ENCODE measurements around the gene TTC21A. TPM values are rescaled to one million over a fixed set of nuclear protein-coding genes. Genes with fewer than 3 reads are reported as not detected.

TTC21A gene
- total RNA-seq, 1 experiment from 2014 or later, result 0.40 TPM

DNA sequence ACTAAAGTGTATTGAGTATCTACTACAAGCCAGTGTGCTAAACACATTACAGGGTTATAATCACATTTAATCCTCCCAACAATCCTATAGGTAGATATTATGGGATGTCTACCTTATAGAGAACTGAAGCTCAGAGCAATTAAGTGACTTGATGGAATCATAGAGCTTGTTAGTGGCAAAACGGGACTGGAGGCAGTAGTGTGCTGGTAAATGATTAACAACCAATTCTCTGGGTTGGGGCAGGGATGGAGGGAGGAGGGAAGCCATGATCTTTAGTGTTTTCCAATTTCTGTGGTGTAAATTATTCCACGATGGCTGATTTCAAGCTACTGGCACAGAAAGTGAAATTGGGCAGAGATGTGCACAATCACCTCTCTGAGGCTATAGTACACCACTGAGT lies 64.4 kb downstream of the TTC21A start:
- no peaks in the 10 kb centered on the region for H3K36me3 ChIP-seq
- no peaks in the 10 kb centered on the region for H3K9me3 ChIP-seq
- no peak overlapping the region for H3K4me3 ChIP-seq
- no peaks in the 10 kb centered on the region for H3K27me3 ChIP-seq
- DNase-seq, result no peak

DNA sequence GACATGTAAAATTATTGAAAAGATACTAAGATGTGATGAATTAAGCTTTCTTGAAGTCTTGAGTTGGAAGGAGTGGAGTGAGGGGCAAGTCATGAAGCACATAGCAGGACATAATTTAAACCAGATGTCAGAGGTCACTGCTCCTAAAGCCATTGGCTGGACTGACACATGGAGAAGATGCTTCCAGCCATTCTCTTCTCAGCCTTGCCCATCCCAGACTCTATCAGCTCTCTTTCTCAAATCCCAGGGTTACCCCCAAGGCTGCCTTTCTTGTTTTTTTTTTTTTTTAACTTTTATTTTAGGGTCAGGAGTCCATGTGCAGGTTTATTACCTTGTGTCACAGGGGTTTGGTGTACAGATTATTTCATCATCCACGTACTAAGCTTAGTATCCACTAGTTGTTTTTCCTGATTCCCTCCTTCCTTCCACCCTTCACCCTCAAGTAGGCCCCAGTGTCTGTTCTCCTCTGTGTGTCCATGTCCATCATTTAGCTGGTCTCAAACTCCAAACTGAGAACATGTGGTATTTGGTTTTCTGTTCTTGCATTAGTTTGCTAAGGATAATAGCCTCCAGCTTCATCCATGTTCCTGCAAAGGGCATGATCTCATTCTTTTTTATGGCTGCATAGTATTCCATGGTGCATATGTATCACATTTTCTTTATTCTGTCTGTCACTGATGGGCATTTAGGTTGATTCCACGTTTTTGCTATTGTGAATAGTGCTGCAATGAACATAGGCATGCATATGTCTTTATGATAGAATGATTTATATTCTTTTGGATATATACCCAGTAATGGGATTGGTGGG lies 66.0 kb downstream of the TTC21A start:
- Histone ChIP-seq H3K9me3 (no peaks in the 10 kb centered on the region), H3K36me3 (no peaks in the 10 kb centered on the region)

DNA sequence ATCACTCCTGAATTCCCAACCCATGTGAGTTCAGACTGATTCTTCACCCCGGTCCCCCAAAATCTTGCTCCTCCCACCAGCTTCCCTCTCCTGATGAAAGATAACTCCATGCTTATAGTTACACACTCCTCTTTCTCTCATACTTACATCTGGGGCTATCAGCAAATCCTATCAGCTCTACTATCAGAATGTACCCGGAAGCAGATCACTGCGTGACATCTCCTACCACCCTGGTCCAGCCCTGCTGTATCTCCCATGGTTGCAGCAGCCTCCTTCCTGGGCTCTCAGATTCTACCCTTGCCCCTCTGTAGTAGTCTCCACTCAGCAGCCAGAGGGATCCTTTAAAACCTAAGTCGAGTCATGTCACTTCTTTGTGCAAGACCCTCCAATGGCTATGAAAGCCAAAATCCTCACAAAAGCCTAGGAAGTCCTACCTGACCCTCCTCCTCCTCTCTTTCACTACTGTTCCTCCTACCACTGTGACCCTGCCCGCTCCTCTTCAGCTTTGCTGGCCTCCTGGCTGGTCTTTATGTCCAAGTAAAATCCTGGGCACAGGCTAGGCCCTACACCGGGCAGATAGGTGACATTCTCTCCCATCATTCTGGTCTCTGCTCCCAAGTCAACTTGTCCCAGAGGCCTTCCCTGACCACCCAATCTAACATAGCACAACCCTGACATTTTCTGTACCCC lies 68.7 kb downstream of the TTC21A start:
- Histone ChIP-seq H3K36me3 (no peaks in the 10 kb centered on the region), H3K4me3 (no peak overlapping the region), H3K27me3 (no peaks in the 10 kb centered on the region), H3K9me3 (no peaks in the 10 kb centered on the region)
- DNase-seq, result no peak

More for the DNA sequence above, 66.0 kb downstream of the TTC21A start:
- Histone ChIP-seq H3K27me3 (no peaks in the 10 kb centered on the region), H3K4me3 (no peak overlapping the region)
- DNase-seq, result no peak

DNA sequence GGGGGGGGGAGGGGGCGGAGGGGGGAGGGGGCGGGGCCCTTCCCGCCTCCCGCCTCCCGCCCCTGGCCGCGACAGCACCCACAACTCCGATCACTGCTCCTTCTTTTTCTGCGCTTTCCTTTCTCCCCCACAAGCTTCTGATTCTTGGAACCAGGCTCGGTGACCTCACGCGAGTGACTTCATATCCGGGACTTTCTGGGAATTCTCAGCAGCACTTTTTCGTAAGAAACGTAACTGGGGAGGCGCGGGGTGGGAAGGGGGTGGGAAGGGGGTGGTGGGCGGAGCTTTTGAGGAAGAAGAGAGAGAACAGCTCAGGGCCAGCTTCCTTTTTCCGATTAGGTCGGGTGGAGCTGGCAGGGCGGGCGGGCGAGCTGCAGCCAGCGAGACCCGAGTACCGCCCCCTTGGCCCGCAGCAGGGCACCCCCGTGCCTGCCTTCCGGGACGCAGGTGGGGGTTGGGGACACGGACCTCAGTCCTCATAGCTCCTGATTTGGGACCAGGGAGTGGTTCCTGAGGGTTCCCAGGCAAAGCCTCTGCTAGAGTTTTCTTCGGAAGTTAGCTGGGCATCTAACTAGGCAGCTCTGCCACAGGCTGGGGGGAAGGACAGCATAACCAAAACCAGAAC lies 70.3 kb downstream of the TTC21A start:
- no peaks in the 10 kb centered on the region for H3K36me3 ChIP-seq
- peak; percentile 82 for DNase-seq

DNA sequence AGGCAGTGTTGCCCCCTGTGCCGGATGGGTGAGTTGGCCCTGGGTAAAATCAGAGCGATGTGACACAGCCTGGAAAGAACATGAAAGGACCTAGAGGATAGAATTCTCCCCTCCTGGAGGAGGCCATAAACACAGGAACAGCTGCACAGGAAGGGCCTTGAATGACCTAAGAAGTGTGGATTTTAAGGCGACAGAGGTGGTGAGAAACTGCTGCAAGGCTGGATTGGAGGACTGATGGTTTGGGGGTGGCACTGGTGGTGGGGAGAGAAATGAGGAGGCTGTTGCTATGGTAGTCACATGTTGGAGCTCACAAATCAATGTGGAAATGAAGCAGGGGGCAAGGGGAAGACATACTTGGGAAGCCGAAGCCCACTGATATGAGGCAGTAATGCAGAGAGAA lies 71.1 kb downstream of the TTC21A start:
- DNase-seq, result no peak
- peak overlapping the region; percentile 45 for H3K4me3 ChIP-seq
- no peaks in the 10 kb centered on the region for H3K36me3 ChIP-seq
- H3K27me3 ChIP-seq, result no peaks in the 10 kb centered on the region
- no peaks in the 10 kb centered on the region for H3K9me3 ChIP-seq

More for the DNA sequence above, 70.3 kb downstream of the TTC21A start:
- Histone ChIP-seq H3K27me3 (no peaks in the 10 kb centered on the region), H3K4me3 (peak overlapping the region; percentile 45), H3K9me3 (no peaks in the 10 kb centered on the region)

DNA sequence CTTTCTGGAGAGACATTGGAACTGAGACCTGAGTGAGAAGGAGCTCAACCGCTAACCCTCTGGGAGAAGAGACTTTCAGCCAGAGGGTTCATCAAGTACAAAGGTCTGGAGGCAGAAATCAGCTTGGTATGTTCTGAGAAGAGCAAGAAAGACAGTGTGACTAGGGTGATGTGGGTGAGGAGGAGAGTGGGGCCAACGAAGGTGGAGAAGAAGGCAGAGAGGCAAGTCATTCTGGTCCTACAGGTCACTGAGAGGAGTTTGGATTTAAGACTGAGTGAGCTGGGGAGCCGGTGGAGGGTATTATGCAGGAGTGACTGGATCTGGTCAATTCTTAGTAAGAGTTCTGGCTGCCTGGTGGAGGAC lies 72.7 kb downstream of the TTC21A start:
- H3K27me3 ChIP-seq, result no peaks in the 10 kb centered on the region
- H3K9me3 ChIP-seq, result no peaks in the 10 kb centered on the region
- no peak overlapping the region; the same call in 1 of the 2 replicates for H3K4me3 ChIP-seq

DNA sequence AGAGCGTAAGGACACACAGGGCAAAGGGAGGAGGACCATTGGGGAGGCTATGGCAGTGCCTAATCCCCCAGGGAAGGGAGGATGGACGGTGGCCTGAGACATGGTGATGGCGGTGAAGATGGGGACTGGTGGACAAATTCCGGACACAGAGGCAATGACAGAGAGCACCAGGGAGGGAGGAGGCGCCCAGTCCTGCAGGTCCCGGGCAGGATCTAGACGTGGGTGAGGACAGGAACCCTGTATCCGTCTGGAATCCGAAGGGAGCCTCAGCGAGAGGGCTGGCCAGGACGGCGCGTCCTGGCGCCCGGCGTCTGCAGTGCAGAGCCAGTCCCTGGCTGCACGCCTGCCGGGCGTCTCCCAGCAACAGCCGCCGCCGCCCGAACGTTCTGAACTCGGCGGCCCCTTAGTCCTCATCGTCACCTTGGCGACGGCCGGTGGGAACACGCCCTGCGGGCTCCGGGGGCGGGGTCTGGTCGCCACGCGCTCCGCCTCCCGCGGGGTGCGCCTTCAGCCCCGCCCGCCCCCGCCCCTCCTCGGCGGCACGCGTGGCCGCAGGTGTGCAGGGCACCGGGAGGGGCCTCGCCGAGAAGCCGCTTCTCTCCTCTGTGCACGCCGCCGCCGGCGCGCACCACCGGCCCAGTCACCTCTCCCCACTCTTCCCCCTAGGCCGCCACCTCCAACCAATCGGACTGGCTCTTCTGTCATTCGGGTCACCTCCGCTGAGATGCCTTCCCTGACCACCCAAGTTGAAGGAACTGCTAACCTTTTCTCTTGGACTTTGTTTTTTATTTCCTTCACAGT lies 73.3 kb downstream of the TTC21A start:
- H3K4me3 ChIP-seq, result peak overlapping the region; percentile 24
- H3K9me3 ChIP-seq, result no peaks in the 10 kb centered on the region
- H3K36me3 ChIP-seq, result no peaks in the 10 kb centered on the region
- DNase-seq, result peak; percentile 84
- no peaks in the 10 kb centered on the region for H3K27me3 ChIP-seq

More for the DNA sequence above, 72.7 kb downstream of the TTC21A start:
- H3K36me3 ChIP-seq, result no peaks in the 10 kb centered on the region
- no peak for DNase-seq

DNA sequence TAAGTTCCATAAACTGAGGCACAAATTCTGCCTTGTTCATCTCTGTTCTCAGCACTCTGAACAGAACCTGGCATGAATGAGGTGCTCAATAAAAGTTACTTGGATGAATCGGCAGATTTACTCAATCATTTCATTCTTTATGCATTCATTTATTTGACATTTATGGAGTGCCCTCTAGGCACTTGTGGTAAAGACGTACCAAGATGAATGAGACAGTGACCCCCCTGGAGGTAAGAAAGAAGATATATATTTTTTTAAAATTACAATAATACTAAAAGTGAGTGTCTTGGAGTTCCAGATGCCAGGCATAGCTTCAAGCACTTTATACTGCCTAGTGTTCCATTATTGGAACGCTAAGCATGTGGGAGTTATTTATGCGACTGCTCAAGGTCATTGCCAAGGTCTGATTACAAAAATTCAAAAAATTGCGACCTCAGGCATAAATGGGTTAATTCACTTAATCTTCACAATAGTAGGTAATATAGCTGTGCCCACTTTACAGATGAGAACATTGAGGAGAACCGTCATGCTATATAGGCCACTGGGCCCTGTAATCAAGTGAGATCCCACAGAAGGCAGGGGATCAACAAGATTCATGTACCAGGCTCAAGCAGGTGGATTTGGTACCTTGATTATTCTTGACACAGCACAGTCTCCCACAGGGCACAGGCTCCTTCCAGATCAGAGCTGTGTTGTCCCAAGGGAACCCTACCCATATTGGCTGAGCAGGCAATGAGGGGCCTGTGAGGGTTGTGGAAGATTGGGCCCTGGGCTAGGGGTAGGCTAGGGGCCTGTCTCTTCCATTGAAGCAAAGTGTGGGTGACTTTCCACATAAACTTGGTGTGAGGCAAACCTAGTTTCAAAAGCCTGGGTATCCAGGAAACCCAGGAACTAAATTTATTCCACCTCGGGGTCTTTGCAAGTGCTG lies 74.2 kb downstream of the TTC21A start:
- Histone ChIP-seq H3K4me3 (no peak overlapping the region), H3K27me3 (no peaks in the 10 kb centered on the region), H3K9me3 (no peaks in the 10 kb centered on the region), H3K36me3 (no peaks in the 10 kb centered on the region)
- no peak for DNase-seq

DNA sequence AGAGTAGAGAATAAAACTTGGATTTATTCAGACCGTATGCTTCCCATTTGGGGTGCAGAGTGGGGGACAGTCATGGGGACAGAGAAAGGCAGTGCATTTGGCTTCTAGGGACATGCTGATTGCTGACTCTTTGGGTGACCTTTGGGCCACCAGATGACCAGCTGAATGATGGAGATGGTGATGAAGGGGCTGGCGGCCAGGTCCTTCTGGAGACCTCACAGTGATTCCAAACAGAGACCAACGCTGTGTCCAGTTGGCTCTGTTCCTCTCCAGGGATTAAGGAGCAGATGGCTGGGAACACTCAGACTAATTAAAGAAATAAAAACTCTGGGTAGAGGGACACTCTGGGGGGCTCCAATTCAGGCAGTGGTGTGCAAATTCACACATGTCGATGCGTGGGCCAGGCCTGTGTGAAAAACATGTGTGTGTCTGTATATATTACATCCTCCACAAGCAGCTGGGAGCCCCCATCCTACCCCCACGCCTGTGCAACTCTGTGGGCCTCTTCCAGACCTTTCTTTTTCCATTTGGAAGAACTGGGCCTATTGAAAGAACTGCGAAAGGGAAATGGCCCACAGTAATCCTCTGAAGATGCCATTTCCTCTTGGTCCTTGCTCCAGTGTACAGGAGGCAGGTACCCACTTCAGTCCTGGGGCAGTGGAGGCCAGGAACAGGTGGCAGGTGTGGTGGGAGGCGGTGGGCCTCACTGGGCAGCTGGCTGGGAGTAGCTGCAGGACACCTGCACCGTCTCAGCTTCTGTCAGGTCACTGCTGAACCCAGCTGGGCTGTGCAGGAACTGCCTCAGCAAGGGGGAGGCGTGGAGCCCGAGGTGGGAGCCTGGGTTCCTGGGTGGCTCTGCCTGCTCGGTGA lies 76.0 kb downstream of the TTC21A start:
- Histone ChIP-seq H3K4me3 (no peak overlapping the region), H3K36me3 (no peaks in the 10 kb centered on the region), H3K27me3 (no peaks in the 10 kb centered on the region), H3K9me3 (no peaks in the 10 kb centered on the region)
- DNase-seq, result no peak

DNA sequence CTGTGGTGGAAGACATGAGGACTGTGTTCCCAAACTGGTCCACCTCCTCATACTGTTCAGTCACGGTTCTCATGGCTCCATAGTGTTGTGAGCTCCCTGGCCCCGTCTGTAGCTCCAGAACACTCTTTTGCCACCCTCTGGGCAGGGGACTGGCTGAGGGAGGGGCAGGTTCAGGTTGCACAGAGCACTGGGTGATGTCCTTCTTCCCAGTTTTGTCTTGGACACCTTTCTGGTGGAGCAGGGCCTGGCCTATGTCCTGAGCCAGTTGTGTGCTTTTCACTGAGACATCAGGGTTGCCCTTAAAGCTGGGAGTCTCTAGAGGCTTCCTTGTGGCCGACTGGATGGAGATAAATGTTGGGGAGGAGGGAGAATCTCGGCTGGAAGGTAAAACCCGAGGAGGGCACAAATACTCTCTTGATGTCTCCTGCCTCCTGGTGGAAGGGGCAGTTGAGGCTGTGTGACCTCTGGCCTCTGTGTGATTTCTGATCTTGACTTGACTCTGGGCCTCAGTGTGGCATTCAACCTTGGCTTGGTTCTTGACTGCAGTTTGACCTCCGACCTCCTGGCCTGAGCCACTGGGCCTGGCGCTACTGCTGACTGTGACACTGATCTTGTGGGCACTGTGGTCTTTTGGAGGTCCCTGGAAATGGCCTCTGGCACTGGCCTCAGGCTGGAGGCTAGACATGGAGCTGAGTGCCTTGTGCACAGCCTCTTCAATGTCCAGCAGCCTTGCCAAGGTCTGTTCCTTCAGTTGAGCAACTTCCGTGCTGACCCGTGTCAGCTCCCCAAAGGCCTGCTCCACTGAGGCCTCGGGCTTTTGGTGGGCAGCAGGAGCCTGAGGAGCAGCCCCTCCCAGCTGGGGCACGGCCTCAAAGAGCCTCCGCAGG lies 76.8 kb downstream of the TTC21A start:
- DNase-seq, result no peak
- no peak overlapping the region for H3K4me3 ChIP-seq
- H3K36me3 ChIP-seq, result no peaks in the 10 kb centered on the region
- no peaks in the 10 kb centered on the region for H3K9me3 ChIP-seq
- no peaks in the 10 kb centered on the region for H3K27me3 ChIP-seq

DNA sequence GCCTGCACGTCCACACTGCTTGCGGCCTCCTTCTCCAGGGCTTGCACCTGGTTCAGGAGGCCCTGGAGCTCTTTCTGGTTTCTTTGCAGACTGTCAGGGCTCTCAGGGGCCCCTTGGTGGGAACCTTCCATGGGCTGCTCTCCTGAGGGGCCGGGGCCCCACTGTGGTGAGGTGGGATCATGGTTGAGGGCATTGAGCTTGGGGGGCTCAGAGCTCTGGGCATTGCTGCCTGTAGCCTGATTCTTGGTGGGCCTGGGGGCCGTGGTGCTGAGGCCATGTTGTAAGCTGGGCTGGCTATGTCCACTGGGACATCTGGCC lies 77.4 kb downstream of the TTC21A start:
- no peaks in the 10 kb centered on the region for H3K9me3 ChIP-seq
- no peak for DNase-seq
- H3K4me3 ChIP-seq, result no peak overlapping the region
- no peaks in the 10 kb centered on the region for H3K27me3 ChIP-seq
- no peaks in the 10 kb centered on the region for H3K36me3 ChIP-seq

DNA sequence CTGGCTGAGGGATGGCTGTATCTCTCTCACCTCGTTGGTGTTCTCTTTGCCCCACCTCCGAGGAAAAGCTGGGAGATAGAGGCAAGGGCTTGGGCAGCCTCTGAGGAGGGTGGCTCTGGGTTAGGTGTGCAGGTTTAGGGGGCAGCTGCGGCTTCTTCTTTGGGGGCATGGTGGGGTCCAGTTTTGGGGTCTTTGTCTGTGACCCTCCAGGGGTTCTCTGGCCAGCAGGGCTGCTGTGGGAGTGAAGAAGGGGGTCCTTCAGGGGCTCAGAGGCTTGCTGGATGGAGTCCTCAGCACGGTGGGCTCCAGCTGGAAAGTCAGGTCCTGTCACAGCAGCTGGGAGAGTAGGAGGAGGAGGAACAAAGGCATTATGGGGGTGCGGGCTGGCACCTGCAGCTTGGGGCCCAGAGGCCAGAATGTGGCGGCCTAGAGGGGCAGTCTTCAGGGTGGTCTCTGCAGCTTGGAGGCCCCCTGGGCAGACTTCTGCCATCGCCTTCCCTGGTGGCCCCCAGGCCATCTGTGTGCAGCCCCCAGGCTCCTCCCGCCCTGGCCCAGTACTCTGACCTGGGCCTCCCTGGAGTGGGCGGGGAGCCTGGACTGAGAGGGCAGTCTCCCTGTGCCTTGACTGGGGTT lies 78.0 kb downstream of the TTC21A start:
- DNase-seq, result no peak
- no peaks in the 10 kb centered on the region for H3K27me3 ChIP-seq
- H3K9me3 ChIP-seq, result no peaks in the 10 kb centered on the region
- H3K36me3 ChIP-seq, result no peaks in the 10 kb centered on the region
- H3K4me3 ChIP-seq, result no peak overlapping the region

DNA sequence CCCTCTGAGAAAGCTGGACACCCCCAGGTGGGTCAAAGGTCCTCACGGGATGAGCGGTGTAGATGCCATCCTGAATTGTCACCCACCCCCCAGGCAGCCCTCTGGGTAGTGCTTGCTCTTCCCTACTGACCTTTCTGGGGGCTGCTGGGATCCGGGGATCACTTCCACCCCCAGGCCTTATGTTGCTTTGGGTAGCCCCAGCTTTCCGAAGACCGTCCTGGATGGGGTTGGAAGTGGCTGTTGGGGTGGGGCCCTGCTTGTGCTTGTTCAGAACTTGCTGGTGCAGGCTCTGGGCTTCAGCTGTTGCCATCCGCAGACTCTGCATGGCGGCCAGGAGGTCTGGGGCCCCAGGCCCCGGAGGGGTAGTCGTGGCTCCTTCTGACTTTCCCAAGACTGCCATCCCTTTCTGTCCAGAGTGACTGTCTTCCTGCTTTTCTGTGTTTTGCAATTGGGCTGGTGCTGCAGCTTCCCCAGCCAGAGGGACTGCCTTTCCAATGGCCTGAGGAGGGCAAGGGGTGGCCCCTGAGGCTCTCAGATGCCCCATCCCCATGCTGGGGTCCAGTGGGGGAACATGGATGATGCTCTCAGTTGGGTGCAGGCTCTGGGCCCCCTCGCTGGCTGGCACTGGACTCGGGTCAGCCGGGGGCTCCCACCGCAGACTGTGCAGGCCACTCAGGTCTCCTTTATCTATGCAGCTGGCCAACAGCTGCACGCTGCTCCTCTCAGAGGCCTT lies 78.6 kb downstream of the TTC21A start:
- Histone ChIP-seq H3K27me3 (no peaks in the 10 kb centered on the region), H3K4me3 (no peak overlapping the region), H3K9me3 (no peaks in the 10 kb centered on the region), H3K36me3 (no peaks in the 10 kb centered on the region)
- DNase-seq, result no peak

Measured in MG63 (cell line).